ENCODE results near the gene HS3ST1.

HS3ST1 gene

DNA sequence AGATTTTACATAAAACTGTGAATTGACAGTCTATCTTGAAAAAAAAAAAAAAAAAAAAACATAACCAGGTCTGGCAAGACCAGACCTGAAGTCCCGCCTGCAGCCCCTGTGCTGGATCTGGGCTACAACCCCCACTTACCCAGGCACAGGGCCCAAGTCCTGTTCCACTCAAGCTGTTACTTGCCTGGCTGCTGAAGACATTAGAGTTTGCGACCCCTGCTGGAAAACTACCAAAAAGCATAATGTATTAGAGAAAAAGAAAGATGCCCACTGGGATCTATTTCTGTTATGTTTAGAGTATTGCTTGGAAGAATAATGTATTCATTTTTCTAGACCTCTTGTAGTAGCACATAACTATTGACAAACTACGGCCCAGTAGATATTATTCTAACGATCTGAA, 4.7 kb downstream of the HS3ST1 start:
- H3K27ac ChIP-seq (ENCODE audit: insufficient read depth, low read depth, low read length, poor library complexity, severe bottlenecking): no peak overlapping the region
- no peak overlapping the region for H3K4me3 ChIP-seq (ENCODE audit: insufficient read depth, low read depth, low read length)
- peaks cover 35% of the 10 kb centered on the region for H3K27me3 ChIP-seq (ENCODE audit: control insufficient read depth, insufficient read depth, low read length, poor library complexity, severe bottlenecking)
- H3K4me1 ChIP-seq (ENCODE audit: control insufficient read depth, insufficient read depth, low read length): peaks cover 18% of the 10 kb centered on the region
- no peaks in the 10 kb centered on the region for H3K9me3 ChIP-seq (ENCODE audit: control insufficient read depth, low read length)
- WGBS, 2 experiments: 61 to 72% methylated on average over 4 of the region's 4 CpGs
- no peaks in the 10 kb centered on the region for H3K36me3 ChIP-seq (ENCODE audit: control insufficient read depth, insufficient read depth, low read length)

DNA sequence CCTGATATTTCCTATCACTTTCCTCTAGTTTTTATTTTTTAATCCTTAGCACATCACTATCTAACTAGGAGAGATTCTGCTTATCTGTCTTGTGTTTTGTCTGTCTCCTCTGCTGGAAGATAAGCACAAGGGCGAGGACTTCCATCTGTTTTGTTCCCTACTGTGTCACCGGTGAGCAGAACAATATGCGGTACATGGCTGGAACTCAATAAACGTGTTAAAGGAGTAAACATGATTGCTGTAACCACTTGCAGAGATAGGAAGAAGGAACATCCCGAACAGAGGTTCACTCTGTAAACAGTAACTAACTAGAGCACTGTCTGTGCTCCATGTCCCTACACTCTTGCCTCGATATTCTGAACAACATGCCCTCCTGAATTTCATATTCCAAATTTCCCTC, 5.2 kb downstream of the HS3ST1 start:
- Histone ChIP-seq H3K27me3 (ENCODE audit: control insufficient read depth, insufficient read depth, low read length, poor library complexity, severe bottlenecking) (peaks cover 30% of the 10 kb centered on the region), H3K36me3 (ENCODE audit: control insufficient read depth, insufficient read depth, low read length) (no peaks in the 10 kb centered on the region), H3K4me3 (ENCODE audit: insufficient read depth, low read depth, low read length) (no peak overlapping the region), H3K4me1 (ENCODE audit: control insufficient read depth, insufficient read depth, low read length) (peaks cover 18% of the 10 kb centered on the region), H3K27ac (ENCODE audit: insufficient read depth, low read depth, low read length, poor library complexity, severe bottlenecking) (no peak overlapping the region), H3K9me3 (ENCODE audit: control insufficient read depth, low read length) (no peaks in the 10 kb centered on the region)
- 82 to 90% methylated on average over 6 of the region's 6 CpGs for WGBS, 2 experiments

DNA sequence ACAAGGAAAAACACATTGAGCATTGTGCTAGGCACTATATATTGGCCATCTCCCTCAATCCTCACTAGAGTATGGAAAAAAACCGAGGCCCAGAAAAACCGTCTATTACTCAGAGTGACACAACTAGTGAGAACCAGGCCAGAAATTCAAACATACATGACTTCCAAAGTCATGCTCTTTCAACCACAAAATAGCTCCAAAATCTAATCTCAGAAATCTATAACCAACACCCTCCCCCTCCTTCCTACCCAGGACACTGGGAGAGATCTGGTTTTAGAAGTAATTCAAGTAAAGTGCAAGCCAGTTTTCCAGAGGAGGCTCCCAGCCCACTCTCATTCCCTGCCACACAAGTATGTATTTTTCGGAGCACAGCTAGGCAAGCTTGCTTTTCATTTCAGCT, 7.6 kb downstream of the HS3ST1 start:
- 94 to 96% methylated on average over 3 of the region's 3 CpGs for WGBS, 2 experiments
- Histone ChIP-seq H3K4me1 (ENCODE audit: control insufficient read depth, insufficient read depth, low read length) (no peaks in the 10 kb centered on the region), H3K36me3 (ENCODE audit: control insufficient read depth, insufficient read depth, low read length) (no peaks in the 10 kb centered on the region), H3K9me3 (ENCODE audit: control insufficient read depth, low read length) (no peaks in the 10 kb centered on the region), H3K27ac (ENCODE audit: insufficient read depth, low read depth, low read length, poor library complexity, severe bottlenecking) (no peak overlapping the region), H3K27me3 (ENCODE audit: control insufficient read depth, insufficient read depth, low read length, poor library complexity, severe bottlenecking) (peaks cover 7% of the 10 kb centered on the region), H3K4me3 (ENCODE audit: insufficient read depth, low read depth, low read length) (no peak overlapping the region)

DNA sequence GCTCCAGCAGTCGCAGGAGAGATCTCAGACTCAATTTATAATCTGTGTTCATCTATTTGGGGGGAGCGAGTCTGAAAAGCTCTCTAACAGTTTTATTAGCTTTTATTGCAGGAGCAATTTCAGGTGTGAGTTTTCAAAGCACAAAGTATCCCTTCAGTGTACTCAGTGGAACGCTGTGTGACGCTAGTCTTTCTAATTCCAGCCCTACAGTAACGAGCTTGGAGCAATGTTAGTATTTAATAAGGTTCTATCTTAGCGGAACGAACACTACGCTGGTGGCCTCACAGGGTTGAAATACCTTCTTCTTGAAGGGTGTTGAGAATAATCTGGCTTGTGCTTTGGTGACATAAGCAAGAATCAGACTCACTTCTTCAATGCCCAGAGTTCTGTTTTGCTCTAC, 8.4 kb downstream of the HS3ST1 start:
- H3K9me3 ChIP-seq (ENCODE audit: control insufficient read depth, low read length): no peaks in the 10 kb centered on the region

DNA sequence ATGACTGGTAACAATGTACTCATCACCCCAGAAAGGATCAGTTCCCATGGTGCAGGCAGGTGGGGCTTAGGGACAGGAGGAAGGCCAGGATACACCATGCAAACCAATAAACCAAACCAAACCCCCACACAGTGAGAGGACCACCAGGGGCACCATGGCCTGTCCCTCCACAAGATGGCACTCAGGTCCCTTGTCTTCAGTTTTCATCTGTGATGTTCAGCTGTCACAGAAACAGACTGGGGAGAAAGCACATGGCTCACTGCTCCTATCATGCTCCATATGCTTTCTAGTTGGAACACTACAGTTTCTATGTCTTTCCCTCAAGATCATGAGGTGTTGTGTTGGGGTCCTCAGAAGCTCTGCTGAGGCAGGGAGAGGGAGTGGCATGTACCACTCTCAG, 10.1 kb downstream of the HS3ST1 start:
- Histone ChIP-seq H3K9me3 (ENCODE audit: control insufficient read depth, low read length) (no peaks in the 10 kb centered on the region), H3K4me1 (ENCODE audit: control insufficient read depth, insufficient read depth, low read length) (no peaks in the 10 kb centered on the region), H3K4me3 (ENCODE audit: insufficient read depth, low read depth, low read length) (no peak overlapping the region), H3K27me3 (ENCODE audit: control insufficient read depth, insufficient read depth, low read length, poor library complexity, severe bottlenecking) (no peaks in the 10 kb centered on the region), H3K36me3 (ENCODE audit: control insufficient read depth, insufficient read depth, low read length) (no peaks in the 10 kb centered on the region), H3K27ac (ENCODE audit: insufficient read depth, low read depth, low read length, poor library complexity, severe bottlenecking) (no peak overlapping the region)

More for the DNA sequence above, 8.4 kb downstream of the HS3ST1 start:
- H3K27ac ChIP-seq (ENCODE audit: insufficient read depth, low read depth, low read length, poor library complexity, severe bottlenecking): no peak overlapping the region
- no peaks in the 10 kb centered on the region for H3K36me3 ChIP-seq (ENCODE audit: control insufficient read depth, insufficient read depth, low read length)
- no peaks in the 10 kb centered on the region for H3K27me3 ChIP-seq (ENCODE audit: control insufficient read depth, insufficient read depth, low read length, poor library complexity, severe bottlenecking)
- no peak overlapping the region for H3K4me3 ChIP-seq (ENCODE audit: insufficient read depth, low read depth, low read length)
- 96 to 97% methylated on average over 8 of the region's 8 CpGs for WGBS, 2 experiments
- H3K4me1 ChIP-seq (ENCODE audit: control insufficient read depth, insufficient read depth, low read length): no peaks in the 10 kb centered on the region

DNA sequence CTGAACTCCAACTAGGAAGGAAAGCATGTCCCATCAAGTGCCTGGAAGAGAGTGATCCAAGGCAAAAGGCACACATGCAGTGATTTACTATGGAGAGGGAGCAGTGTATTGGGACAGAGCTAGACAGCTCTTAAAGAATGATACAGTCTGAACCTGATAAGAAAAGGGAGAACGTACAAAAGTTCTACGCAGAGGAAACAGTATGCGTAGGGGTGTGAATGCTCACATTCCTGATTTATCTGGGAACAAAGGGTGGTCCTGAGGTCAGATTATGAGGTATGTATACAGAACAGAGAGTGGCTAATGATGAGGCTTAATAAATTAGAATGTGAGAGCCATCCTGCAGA, 12.0 kb downstream of the HS3ST1 start:
- H3K4me3 ChIP-seq (ENCODE audit: insufficient read depth, low read depth, low read length): no peak overlapping the region
- 92 to 96% methylated on average over 3 of the region's 3 CpGs for WGBS, 2 experiments
- no peaks in the 10 kb centered on the region for H3K4me1 ChIP-seq (ENCODE audit: control insufficient read depth, insufficient read depth, low read length)
- no peaks in the 10 kb centered on the region for H3K9me3 ChIP-seq (ENCODE audit: control insufficient read depth, low read length)
- no peaks in the 10 kb centered on the region for H3K36me3 ChIP-seq (ENCODE audit: control insufficient read depth, insufficient read depth, low read length)
- no peaks in the 10 kb centered on the region for H3K27me3 ChIP-seq (ENCODE audit: control insufficient read depth, insufficient read depth, low read length, poor library complexity, severe bottlenecking)
- H3K27ac ChIP-seq (ENCODE audit: insufficient read depth, low read depth, low read length, poor library complexity, severe bottlenecking): no peak overlapping the region

DNA sequence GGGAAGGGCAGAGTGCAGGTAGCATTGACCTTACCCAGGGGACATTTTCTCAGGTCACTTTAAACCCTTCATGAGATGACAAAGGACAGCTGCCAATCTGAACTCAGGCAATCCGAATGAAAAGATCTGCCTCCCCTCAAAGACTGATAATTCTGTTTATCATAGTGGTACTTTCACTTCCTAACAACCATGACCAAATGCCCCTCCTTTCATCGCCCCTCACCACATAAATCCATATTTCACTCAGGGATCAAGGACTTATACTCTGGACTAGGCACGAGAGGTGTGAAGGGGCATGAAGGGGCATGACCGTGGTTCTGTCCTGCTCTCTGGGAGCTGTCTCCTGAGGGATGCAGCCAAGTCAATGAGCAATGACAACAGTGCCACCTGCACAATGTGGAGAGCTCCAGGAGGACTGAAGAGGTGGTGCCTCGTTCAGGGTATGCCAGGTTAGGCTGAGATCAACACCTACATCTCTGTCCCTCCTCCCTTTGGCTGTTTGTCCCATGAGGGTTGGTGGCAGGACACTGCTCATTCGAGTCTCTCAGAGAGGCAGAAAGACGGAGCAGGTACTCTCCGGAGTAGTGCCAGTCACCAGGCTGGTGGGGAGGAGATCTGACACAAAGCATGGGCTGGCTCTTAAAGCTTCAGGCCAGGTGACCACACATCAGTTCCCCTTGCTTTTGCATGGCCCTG, 12.5 kb downstream of the HS3ST1 start:
- H3K36me3 ChIP-seq (ENCODE audit: control insufficient read depth, insufficient read depth, low read length): no peaks in the 10 kb centered on the region
- H3K27me3 ChIP-seq (ENCODE audit: control insufficient read depth, insufficient read depth, low read length, poor library complexity, severe bottlenecking): no peaks in the 10 kb centered on the region
- H3K4me1 ChIP-seq (ENCODE audit: control insufficient read depth, insufficient read depth, low read length): no peaks in the 10 kb centered on the region
- 91% methylated on average over 8 of the region's 8 CpGs for WGBS, 2 experiments
- H3K9me3 ChIP-seq (ENCODE audit: control insufficient read depth, low read length): no peaks in the 10 kb centered on the region
- no peak overlapping the region for H3K27ac ChIP-seq (ENCODE audit: insufficient read depth, low read depth, low read length, poor library complexity, severe bottlenecking)
- no peak overlapping the region for H3K4me3 ChIP-seq (ENCODE audit: insufficient read depth, low read depth, low read length)

DNA sequence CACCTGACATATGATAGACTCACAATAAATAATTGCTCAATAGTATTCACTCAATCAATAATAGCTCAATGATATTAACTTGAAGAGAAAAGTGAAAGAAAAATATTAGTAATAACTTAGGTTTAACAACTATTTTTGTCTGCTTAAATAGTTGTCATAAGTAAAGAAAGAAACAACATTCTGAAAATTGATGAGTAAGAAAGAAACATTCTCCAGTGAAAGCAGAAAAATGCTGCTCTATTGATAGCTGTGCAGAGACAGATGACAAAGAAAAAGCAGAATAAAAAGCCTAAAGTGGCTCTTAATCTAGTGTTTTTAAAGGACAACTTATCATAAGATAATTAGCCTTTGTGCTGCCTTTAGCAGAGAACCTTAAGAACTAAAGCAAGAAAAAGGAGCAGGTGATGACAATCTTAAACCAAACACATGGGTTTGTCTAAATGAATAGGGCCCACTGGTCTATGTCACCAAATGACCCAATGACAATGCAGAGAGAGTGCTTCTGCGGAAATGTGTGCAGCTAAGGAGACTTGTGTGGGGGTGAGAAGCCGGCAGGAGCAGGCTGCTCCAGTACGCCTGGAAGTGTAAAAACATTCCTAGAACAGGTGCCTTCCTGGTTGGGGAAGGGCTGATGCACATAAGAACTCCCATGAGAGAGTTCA, 13.2 kb downstream of the HS3ST1 start:
- H3K27ac ChIP-seq (ENCODE audit: insufficient read depth, low read depth, low read length, poor library complexity, severe bottlenecking): no peak overlapping the region
- no peaks in the 10 kb centered on the region for H3K9me3 ChIP-seq (ENCODE audit: control insufficient read depth, low read length)
- no peaks in the 10 kb centered on the region for H3K4me1 ChIP-seq (ENCODE audit: control insufficient read depth, insufficient read depth, low read length)
- H3K4me3 ChIP-seq (ENCODE audit: insufficient read depth, low read depth, low read length): no peak overlapping the region
- H3K27me3 ChIP-seq (ENCODE audit: control insufficient read depth, insufficient read depth, low read length, poor library complexity, severe bottlenecking): no peaks in the 10 kb centered on the region
- no peaks in the 10 kb centered on the region for H3K36me3 ChIP-seq (ENCODE audit: control insufficient read depth, insufficient read depth, low read length)
- WGBS, 2 experiments: 91 to 94% methylated on average over 3 of the region's 3 CpGs

DNA sequence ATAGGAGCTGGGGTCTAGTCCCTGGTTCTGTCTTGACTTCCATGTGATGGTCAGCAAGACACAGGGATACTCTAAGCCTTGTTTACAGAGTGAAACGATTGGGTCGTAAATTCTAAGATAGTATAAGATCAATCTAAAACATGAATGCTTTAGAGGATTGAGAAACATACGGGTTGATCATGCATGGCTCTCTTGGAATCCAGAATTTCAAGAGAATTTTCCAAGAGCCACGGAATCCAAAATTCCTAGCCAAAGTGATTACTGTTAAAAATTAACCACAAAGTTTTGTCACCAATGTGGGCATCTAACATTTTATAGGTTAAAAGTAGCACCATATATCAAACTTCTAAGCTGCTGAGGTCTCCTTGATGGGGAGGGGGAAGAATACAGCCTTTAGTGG, 16.5 kb downstream of the HS3ST1 start:
- no peak overlapping the region for H3K4me3 ChIP-seq (ENCODE audit: insufficient read depth, low read depth, low read length)
- H3K27me3 ChIP-seq (ENCODE audit: control insufficient read depth, insufficient read depth, low read length, poor library complexity, severe bottlenecking): no peaks in the 10 kb centered on the region
- H3K4me1 ChIP-seq (ENCODE audit: control insufficient read depth, insufficient read depth, low read length): no peaks in the 10 kb centered on the region
- no peaks in the 10 kb centered on the region for H3K9me3 ChIP-seq (ENCODE audit: control insufficient read depth, low read length)
- H3K36me3 ChIP-seq (ENCODE audit: control insufficient read depth, insufficient read depth, low read length): no peaks in the 10 kb centered on the region
- H3K27ac ChIP-seq (ENCODE audit: insufficient read depth, low read depth, low read length, poor library complexity, severe bottlenecking): no peak overlapping the region
- 95 to 98% methylated on average over 4 of the region's 4 CpGs for WGBS, 2 experiments

DNA sequence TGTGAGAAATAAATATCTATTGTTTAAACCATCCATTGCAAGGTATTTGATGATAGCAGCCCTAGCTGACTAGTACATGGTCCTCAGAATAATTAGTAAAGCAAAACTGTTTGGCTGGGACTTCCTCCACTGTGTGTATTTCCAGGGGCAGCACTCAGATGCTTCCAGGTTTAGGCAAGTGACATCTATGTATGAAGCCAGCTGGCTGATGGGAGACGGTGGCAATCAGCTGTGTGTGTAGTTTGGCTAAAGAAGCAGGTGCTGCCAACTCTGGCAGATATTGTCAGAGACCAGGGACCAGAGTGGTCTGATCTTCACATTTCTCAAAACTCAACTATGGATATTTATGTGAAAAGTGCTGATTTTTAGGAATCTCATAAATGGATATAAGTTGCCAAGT, 19.1 kb downstream of the HS3ST1 start:
- Histone ChIP-seq H3K4me3 (ENCODE audit: insufficient read depth, low read depth, low read length) (no peak overlapping the region), H3K36me3 (ENCODE audit: control insufficient read depth, insufficient read depth, low read length) (no peaks in the 10 kb centered on the region), H3K9me3 (ENCODE audit: control insufficient read depth, low read length) (no peaks in the 10 kb centered on the region), H3K27ac (ENCODE audit: insufficient read depth, low read depth, low read length, poor library complexity, severe bottlenecking) (no peak overlapping the region), H3K4me1 (ENCODE audit: control insufficient read depth, insufficient read depth, low read length) (peaks cover 4% of the 10 kb centered on the region), H3K27me3 (ENCODE audit: control insufficient read depth, insufficient read depth, low read length, poor library complexity, severe bottlenecking) (no peaks in the 10 kb centered on the region)
- WGBS, 2 experiments: 100% methylated on average over 1 of the region's 1 CpG

Data from ectodermal cell (in vitro differentiated cells).